OCI-LY1 (cell line): ENCODE data around the gene F5.

Experiments used
- H2AFZ ChIP-seq: fragments of 200-600 bp; sonication (generic), shearing (Covaris generic); 2 replicates; pipeline ENCODE4 v1.6.0; 2014; ENCODE audit warnings: antibody characterized with exemption, mild to moderate bottlenecking, low read length
- H3F3A ChIP-seq: fragments of 200-600 bp; sonication (generic), shearing (Covaris generic); 2 replicates; pipeline ENCODE4 v1.6.0; 2014; ENCODE audit warnings: mild to moderate bottlenecking, antibody characterized with exemption, low read length, moderate library complexity; ENCODE audit not compliant: insufficient read depth
- H3K27ac ChIP-seq: fragments of 200-600 bp; sonication (generic); 2 replicates; pipeline ENCODE4 v1.5.1; 2014; ENCODE audit warnings: low read length, mixed run types, mild to moderate bottlenecking, low read depth; ENCODE audit not compliant: poor library complexity, severe bottlenecking
- H3K27me3 ChIP-seq: fragments of 200-600 bp; sonication (generic); 2 replicates; pipeline ENCODE4 v1.6.0; 2014; ENCODE audit warnings: antibody characterized with exemption, mild to moderate bottlenecking, low read length, moderate library complexity; ENCODE audit not compliant: insufficient read depth
- H3K36me3 ChIP-seq: fragments of 200-600 bp; sonication (generic); 2 replicates; pipeline ENCODE4 v1.6.1; 2014; ENCODE audit warnings: mild to moderate bottlenecking, antibody characterized with exemption, low read length, moderate library complexity, mixed read lengths; ENCODE audit not compliant: insufficient read depth
- H3K4me1 ChIP-seq: fragments of 200-600 bp; sonication (generic); 2 replicates; pipeline ENCODE4 v1.5.1; 2014; ENCODE audit warnings: mild to moderate bottlenecking, low read length, moderate library complexity; ENCODE audit not compliant: insufficient read depth, severe bottlenecking
- H3K4me2 ChIP-seq: fragments of 200-600 bp; sonication (generic), shearing (Covaris generic); 2 replicates; pipeline ENCODE4 v1.6.1; 2014; ENCODE audit warnings: low read length
- H3K4me3 ChIP-seq: fragments of 200-600 bp; sonication (generic); 2 replicates; pipeline ENCODE4 v1.5.1; 2014; ENCODE audit warnings: low read length, low read depth, mild to moderate bottlenecking, mixed read lengths; ENCODE audit not compliant: poor library complexity, severe bottlenecking
- H3K79me2 ChIP-seq: fragments of 200-600 bp; shearing (Covaris generic); 2 replicates; pipeline ENCODE4 v1.6.1; 2016; ENCODE audit warnings: mixed run types, low read length, mixed read lengths; ENCODE audit not compliant: insufficient read depth
- H3K9ac ChIP-seq: fragments of 200-600 bp; sonication (generic), shearing (Covaris generic); 2 replicates; pipeline ENCODE4 v1.6.1; 2014; ENCODE audit warnings: mild to moderate bottlenecking, low read length, mixed read lengths
- H3K9me2 ChIP-seq: fragments of 200-600 bp; sonication (generic), shearing (Covaris generic); 2 replicates; pipeline ENCODE4 v1.6.1; 2014; ENCODE audit warnings: low read depth, mild to moderate bottlenecking, low read length, mixed read lengths
- H3K9me3 ChIP-seq: fragments of 200-600 bp; shearing (Covaris generic); 2 replicates; pipeline ENCODE4 v1.6.1; 2014; ENCODE audit warnings: low read length, mixed read lengths
- H4K20me1 ChIP-seq: fragments of 200-600 bp; sonication (generic), shearing (Covaris generic); 2 replicates; pipeline ENCODE4 v1.6.0; 2016; ENCODE audit warnings: mild to moderate bottlenecking, low read length; ENCODE audit not compliant: insufficient read depth
- EZH2 ChIP-seq: fragments of 200-600 bp; sonication (generic), shearing (Covaris generic); IDR thresholded peaks from 2 replicates; pipeline ENCODE4 v1.8.0; 2017; ENCODE audit warnings: borderline replicate concordance, mixed run types, mild to moderate bottlenecking, antibody characterized with exemption, low read length, moderate library complexity, mixed read lengths
- TF ChIP-seq, protein P1 (sequence below): fragments of 200-600 bp; sonication (generic), shearing (Covaris generic); IDR thresholded peaks from 2 replicates; pipeline ENCODE4 v1.5.1; 2017; ENCODE audit warnings: mild to moderate bottlenecking, antibody characterized with exemption, low read length, moderate library complexity, mixed read lengths

Gene F5

DNA sequence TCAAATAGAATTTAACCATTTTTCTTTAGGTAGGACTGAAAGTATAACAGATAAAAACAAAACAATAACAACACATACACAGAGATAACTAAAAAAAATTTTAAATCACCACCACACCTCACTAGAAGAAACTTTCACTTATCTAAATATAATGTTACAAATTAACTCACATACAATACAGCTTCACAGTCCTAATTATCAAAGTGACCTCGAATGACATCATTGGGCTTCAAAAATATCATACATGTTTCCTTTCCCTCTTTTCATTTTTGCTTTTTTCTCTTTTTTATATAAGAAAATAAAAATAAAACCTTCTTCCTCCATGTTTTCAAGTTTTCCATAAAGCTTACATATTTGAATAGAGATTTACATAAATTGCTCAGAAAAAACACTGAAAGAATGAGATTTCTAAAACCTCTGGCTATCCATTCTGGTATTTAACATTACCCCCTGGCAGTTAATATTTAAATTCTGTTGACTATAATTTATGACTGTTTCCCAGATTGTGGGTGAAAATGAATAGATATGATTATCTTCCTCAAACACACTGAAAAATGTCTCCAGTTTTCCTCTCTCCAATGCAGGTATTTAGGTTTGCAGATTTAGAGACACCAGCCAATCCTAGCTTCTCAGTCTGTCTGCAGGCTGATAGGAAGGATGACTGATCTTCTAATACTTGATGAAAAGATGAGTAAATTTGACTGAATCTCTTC lies 60.0 kb downstream of the F5 start:
- H3K36me3 ChIP-seq, result no peaks in the 10 kb centered on the region
- no peak overlapping the region for H2AFZ ChIP-seq
- no peaks in the 10 kb centered on the region for H3K9me2 ChIP-seq
- no peak overlapping the region for H3K4me3 ChIP-seq
- H4K20me1 ChIP-seq, result no peaks in the 10 kb centered on the region
- no peaks in the 10 kb centered on the region for H3F3A ChIP-seq
- H3K9me3 ChIP-seq, result no peaks in the 10 kb centered on the region
- no peak overlapping the region for H3K27ac ChIP-seq
- no peak overlapping the region for H3K9ac ChIP-seq
- H3K79me2 ChIP-seq, result no peaks in the 10 kb centered on the region
- no peak overlapping the region for H3K4me2 ChIP-seq
- TF ChIP-seq, protein P1, sequence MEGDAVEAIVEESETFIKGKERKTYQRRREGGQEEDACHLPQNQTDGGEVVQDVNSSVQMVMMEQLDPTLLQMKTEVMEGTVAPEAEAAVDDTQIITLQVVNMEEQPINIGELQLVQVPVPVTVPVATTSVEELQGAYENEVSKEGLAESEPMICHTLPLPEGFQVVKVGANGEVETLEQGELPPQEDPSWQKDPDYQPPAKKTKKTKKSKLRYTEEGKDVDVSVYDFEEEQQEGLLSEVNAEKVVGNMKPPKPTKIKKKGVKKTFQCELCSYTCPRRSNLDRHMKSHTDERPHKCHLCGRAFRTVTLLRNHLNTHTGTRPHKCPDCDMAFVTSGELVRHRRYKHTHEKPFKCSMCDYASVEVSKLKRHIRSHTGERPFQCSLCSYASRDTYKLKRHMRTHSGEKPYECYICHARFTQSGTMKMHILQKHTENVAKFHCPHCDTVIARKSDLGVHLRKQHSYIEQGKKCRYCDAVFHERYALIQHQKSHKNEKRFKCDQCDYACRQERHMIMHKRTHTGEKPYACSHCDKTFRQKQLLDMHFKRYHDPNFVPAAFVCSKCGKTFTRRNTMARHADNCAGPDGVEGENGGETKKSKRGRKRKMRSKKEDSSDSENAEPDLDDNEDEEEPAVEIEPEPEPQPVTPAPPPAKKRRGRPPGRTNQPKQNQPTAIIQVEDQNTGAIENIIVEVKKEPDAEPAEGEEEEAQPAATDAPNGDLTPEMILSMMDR, result no peak
- TF ChIP-seq EZH2, result no peak
- H3K27me3 ChIP-seq, result no peaks in the 10 kb centered on the region
- no peaks in the 10 kb centered on the region for H3K4me1 ChIP-seq

DNA sequence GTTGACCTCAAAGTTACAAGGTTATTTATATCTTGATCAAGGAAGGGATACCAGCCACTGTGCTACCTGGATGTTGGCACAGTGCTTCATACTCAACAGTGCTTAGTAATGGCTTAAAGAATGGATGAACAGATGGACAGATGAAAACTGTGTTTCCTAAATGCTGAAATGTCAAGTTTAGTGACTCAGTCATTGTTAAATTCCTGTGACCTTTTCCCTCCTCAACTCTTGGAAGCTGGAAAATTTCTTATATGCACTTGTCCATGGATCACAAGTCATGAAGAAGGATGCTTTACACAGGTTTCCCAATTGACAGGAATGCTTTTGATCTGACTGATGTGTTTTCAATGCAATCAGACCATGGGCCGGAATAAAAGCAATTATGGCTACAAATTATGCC lies 60.9 kb downstream of the F5 start:
- Histone ChIP-seq H3K9ac (no peak overlapping the region), H3K36me3 (no peaks in the 10 kb centered on the region), H3K9me3 (no peaks in the 10 kb centered on the region), H3K79me2 (no peaks in the 10 kb centered on the region), H4K20me1 (no peaks in the 10 kb centered on the region), H3K27ac (no peak overlapping the region), H3K4me2 (no peak overlapping the region), H3K4me3 (no peak overlapping the region), H2AFZ (no peak overlapping the region), H3K9me2 (no peaks in the 10 kb centered on the region), H3K4me1 (no peaks in the 10 kb centered on the region), H3K27me3 (no peaks in the 10 kb centered on the region), H3F3A (no peaks in the 10 kb centered on the region)
- TF ChIP-seq, protein P1, result no peak
- TF ChIP-seq EZH2, result no peak

GRCh38 chr1:169523904-169524303 lies 62.4 kb downstream of the F5 start:
- Histone ChIP-seq H4K20me1 (no peaks in the 10 kb centered on the region), H3K4me1 (no peaks in the 10 kb centered on the region), H3K4me2 (no peak overlapping the region), H3K36me3 (no peaks in the 10 kb centered on the region), H3K27ac (no peak overlapping the region), H3K9me3 (no peaks in the 10 kb centered on the region), H2AFZ (no peak overlapping the region), H3F3A (no peaks in the 10 kb centered on the region), H3K9ac (no peak overlapping the region), H3K4me3 (no peak overlapping the region), H3K27me3 (no peaks in the 10 kb centered on the region), H3K9me2 (no peaks in the 10 kb centered on the region), H3K79me2 (no peaks in the 10 kb centered on the region)
- no peak for TF ChIP-seq EZH2
- TF ChIP-seq, protein P1, result no peak
